Epidermal melanocyte (primary cell): Measurements from ENCODE around the gene HTD2.

Experiments used
- DNase-seq: peaks from one replicate; pipeline ENCODE4 v3.0.0; 2011; ENCODE audit warnings: low spot score; ENCODE audit not compliant: insufficient read length

Gene HTD2

GRCh38 chr3:58355179-58355578 is 48.9 kb downstream of the HTD2 start:
- no peak for DNase-seq

DNA sequence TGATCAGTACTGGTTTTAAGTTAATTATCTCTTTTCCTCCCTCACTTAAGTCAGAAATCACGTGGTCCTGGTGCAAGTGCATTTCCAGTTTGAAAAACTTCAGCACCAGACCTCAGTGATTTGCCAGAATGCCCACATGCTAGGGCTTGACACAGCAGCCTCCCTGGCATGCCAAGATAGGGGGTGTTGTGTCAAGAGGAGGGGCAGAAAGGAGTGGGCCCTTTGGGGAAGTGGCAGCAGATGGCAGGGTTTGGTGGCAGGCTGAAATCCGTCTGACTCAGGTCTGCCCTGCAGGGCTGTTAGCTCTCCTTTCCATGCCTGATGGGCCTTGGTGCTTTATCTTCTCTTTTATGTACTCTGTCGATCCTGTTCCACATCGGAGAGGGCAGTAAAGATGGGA is 49.7 kb downstream of the HTD2 start:
- DNase-seq: no peak

GRCh38 chr3:58357402-58357801 is 51.1 kb downstream of the HTD2 start:
- DNase-seq: no peak

DNA sequence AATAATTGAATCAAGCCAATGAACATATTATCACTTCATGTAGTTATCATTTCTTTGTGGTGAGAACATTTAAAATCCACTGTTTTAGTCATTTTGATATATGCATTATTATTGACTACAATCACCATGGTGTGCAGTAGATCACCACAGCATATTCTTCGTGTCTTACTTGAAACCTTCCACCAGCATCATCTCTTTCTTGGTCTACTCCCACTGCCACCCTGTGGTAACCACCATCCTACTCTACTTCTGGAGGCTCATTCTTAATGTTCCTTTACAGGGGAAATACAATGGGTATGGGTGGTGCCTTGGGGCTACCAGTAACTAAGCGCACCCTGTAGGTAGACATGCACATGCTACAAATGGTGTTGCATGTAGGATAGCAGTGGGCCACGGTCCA is 51.8 kb downstream of the HTD2 start:
- no peak for DNase-seq

GRCh38 chr3:58358808-58359207 is 52.5 kb downstream of the HTD2 start:
- no peak for DNase-seq

GRCh38 chr3:58359621-58360020 is 53.3 kb downstream of the HTD2 start:
- no peak for DNase-seq

DNA sequence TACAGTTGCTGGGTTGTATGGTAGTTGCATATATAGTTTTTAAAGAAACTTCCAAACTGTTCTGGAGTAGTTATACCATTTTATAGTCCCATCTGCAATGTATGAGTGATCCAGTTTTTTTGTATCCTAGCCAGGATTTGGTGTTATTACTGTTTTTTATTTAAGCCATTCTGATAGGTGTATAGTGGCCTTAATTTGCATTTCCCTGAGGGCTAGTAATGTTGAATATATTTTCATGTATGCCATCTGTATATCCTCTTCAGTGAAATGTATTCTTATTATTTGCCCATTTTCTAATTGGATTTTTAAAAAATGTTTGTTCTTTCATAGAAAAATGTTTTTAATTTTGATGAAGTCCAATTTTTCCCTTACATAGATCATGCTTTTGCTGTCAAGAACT is 55.5 kb downstream of the HTD2 start:
- no peak for DNase-seq

- DNase-seq: no peak
Measured at GRCh38 chr3:58366699-58367098, 60.4 kb downstream of the HTD2 start.

- DNase-seq: no peak
Measured at GRCh38 chr3:58369038-58369437, 62.7 kb downstream of the HTD2 start.
